G401.6 (cell line): Measurements from ENCODE around the gene SPAG16.
"Not testable (repeated sequence)": the region's sequence is repeated elsewhere in the genome, so short reads cannot be mapped to it uniquely, and the experiment has no call there.

Source experiments
- FAIRE-seq: peaks from 2 replicates; lab custom pipeline; 2012; peaks lifted over from hg19 to GRCh38; lab: Jason Lieb, UNC

Gene SPAG16

GRCh38 chr2:213551526-213551925, 267.3 kb downstream of the SPAG16 start:
- no peak for FAIRE-seq

GRCh38 chr2:213559053-213559452, 274.8 kb downstream of the SPAG16 start:
- no peak for FAIRE-seq

- FAIRE-seq, result no peak
Observed at GRCh38 chr2:213561759-213562158, 277.5 kb downstream of the SPAG16 start.

- no peak for FAIRE-seq
Observed at GRCh38 chr2:213562539-213563180, 278.4 kb downstream of the SPAG16 start.

- FAIRE-seq, result no peak
Observed at GRCh38 chr2:213566846-213567245, 282.6 kb downstream of the SPAG16 start.

- FAIRE-seq, result no peak
Observed at GRCh38 chr2:213609570-213610170, 325.4 kb downstream of the SPAG16 start.

GRCh38 chr2:213627054-213627710, 342.9 kb downstream of the SPAG16 start:
- FAIRE-seq, result no peak

DNA sequence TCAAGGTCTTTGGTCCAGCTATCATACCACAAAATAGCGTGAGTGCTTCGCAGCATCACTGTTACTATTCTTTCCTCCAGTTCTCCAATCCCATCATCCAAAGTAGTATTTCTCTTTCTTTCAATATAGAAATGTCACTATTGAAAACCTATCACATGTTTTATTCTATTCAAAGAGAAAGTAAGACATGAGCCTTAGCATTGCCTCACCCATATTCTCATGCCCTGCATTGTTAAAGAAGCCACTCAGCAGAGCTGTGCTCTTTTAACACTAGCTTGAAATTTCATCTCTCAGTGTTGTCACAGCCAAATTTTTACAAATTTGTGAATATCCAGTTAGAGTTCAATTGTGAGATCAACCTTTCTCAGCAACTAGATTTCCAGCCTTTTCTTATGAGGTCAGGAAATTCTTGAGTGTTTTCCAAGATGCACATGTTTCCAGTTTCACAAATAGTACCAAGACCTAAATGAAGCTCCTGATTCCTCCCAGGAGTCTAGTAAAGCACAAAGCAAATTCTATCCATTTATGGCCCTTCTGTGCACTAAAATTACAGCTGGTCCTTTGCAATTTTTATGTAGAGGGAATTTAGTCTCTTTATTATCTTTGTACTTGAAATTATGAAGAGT, 343.7 kb downstream of the SPAG16 start:
- FAIRE-seq, result no peak

GRCh38 chr2:213640738-213641425, 356.6 kb downstream of the SPAG16 start:
- FAIRE-seq, result no peak

DNA sequence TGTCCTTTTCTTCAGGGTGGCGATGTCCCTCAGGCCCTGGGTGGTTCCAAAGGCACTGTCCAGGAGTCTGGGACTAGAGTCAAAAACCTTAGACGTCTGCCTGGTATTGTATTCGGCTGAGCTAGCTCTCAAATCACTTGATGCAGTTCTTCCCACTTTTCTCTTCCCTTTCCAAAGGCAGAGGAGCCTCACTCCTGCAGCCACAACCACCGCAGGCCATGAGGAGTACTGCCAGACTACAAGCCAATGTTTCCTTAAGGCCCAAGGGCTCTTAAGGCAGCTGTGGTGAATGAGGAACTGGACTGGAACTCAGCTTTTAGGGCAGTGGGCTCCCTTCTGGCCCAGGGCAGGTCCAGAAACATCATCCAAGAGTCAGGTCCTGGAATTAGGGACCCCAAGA, 360.7 kb downstream of the SPAG16 start:
- FAIRE-seq, result no peak

DNA sequence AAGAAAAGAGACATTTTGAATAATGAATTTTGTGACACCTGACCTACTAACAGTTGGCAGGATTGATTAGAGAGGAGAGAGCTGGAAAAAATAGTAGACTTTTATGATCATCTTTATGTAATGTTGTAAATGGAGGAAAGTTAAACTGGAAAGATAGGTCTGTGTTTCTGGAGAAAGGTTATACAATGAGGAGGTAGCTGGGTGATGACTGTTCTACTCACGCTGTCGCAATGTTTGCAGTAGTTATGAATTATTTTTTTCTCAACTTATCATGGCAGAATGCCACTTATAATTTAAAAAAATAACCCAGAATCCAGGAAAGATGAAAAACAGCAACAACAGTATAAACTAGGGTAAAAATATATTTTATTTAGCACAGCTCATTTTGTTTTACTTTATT, 364.9 kb downstream of the SPAG16 start:
- no peak for FAIRE-seq

DNA sequence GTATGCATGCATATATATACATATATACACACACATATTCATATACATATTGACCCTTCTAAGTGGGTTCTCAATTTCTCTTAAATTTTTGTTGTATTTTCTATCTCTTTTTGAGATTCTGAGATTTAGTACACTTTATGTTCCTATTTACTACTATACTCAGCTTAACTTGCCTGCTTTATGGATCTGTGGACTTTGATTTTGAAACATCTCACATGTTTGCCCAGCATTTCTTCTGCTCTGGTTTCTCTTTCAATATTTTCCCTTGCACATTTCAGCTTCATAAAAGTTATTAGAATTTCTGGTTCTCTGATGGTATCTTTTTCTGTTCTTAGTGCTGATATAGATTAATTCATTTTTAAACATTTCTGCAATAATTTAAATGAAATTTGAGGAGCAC, 380.6 kb downstream of the SPAG16 start:
- FAIRE-seq, result no peak

DNA sequence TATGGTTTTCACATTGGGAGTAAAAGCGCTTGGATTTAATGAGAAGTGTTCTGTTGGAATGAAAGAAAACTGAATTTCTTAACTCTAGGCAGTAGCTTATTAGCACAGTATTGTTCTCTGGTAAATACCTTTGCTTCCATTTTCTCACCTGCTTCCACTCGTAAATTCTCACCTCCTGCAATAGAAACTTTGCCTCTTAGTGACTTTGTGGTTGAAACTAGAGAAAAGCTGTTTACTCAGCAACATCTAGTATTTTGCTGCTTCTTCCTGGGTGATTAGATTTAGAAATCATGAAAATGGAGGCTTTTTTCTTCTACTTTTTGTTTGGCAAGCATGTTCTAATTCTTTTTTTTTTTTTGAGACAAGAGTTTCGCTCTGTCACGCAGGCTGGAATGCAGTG, 385.4 kb downstream of the SPAG16 start:
- FAIRE-seq, result no peak

GRCh38 chr2:213678437-213679218, 394.4 kb downstream of the SPAG16 start:
- no peak for FAIRE-seq

GRCh38 chr2:213679894-213680293, 395.6 kb downstream of the SPAG16 start:
- no peak for FAIRE-seq

DNA sequence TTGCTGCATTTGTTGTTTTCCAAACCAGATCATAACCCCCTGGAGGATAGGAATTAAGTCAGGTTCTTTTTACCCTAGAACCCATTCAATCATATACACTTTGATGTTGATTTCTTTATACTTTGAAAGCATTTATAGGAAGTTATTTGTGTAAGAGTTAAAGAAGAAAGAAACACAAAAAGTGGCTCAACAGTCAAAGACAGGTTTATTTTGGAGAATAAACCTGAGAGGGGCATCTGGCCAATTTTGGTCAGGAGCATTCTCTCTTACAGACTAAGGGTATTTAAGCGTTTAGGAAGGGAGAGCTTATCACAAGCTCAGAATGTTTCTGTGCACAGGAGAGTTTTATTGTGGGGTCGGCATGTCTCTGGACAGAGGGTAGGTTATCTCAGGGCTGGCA, 398.0 kb downstream of the SPAG16 start:
- no peak for FAIRE-seq

DNA sequence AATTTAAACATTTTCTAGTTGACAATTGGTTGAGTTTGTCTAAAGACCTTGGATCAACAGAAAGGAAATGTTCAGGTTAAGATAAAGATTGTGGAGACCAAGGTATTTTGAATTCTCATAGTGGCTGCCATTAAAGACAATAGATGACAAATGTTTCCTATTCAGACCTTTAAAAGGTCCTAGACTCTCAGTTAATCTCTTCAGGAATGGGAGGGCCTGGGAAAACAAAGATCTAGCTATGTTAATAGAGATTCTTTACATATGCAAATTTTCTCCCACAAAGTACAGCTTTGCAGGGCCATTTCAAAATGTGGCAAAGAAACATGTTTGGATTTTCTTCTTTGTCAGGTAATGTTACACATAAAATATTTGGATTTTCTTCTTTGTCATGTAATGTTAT, 403.9 kb downstream of the SPAG16 start:
- FAIRE-seq, result no peak

DNA sequence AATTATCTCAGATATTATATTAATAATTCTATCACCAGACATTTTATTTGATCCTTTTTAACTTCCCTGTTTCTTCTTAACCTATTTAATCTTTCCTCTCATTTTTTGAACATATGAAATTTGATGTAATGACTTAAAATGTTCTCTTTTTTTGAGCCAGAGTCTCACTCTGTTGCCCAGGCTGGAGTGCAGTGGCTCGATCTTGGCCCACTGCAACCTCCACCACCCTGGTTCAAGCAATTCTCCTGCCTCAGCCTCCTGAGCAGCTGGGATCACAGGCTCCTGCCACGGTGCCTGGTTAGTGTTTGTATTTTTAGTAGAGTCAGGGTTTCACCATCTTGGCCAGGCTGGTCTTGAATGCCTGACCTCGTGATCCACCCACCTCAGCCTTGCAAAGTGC, 404.6 kb downstream of the SPAG16 start:
- FAIRE-seq, result not testable (repeated sequence)

GRCh38 chr2:213689585-213689984, 405.3 kb downstream of the SPAG16 start:
- FAIRE-seq, result no peak

- no peak for FAIRE-seq
Observed at GRCh38 chr2:213691351-213691750, 407.1 kb downstream of the SPAG16 start.

DNA sequence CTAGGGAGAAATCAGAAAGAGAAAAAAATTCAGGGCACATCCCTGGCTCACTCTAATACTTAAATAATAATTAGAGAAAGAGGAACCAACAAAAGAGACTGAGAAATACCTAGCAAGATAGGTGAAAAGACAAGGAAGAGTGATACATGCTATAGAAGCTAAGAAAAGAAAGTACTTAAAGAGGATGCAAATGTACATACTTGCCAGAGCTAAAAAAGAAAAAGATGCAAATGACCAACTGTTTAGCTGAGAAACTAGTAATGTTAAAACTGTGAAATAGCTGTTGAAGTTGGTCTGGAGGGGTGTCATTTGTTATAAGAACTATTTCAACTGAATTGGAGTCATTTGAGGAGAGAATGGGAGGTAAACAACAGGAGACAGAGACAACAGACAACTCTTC, 412.2 kb downstream of the SPAG16 start:
- no peak for FAIRE-seq

DNA sequence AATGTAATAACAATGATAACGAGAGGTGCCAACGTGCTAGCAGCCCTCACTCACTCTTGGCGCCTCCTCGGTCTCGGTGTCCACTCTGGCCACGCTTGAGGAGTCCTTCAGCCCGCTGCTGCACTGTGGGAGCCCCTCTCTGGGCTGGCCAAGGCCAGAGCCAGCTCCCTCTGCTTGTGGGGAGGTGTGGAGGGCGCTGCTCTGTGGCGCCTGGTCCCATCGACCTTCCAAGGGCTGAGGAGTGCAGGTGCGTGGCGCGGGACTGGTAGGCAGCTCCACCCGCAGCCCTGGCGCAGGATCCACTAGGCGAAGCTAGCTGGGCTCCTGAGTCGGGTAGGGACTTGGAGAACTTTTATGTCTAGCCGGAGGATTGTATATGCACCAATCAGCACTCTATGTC, 417.1 kb downstream of the SPAG16 start:
- FAIRE-seq, result not testable (repeated sequence)
